HepG2 (cell line): ENCODE measurements around the gene ARMC2. TPM values are rescaled to one million over a fixed set of nuclear protein-coding genes. Genes with fewer than 3 reads are reported as not detected.

ENCODE experiments used
- ARNTL ChIP-seq: sonication (generic); formaldehyde crosslinking; IDR thresholded peaks from 2 replicates; pipeline ENCODE4 v1.4.0; 2020; ENCODE audit warnings: mild to moderate bottlenecking, missing genetic modification reagents
- ATAD3A ChIP-seq: sonication (generic); formaldehyde crosslinking; IDR thresholded peaks from 2 replicates; pipeline ENCODE4 v1.4.0; 2020; ENCODE audit warnings: missing genetic modification reagents
- ESRRA ChIP-seq: sonication (generic); formaldehyde crosslinking; IDR thresholded peaks from 2 replicates; pipeline ENCODE4 v1.5.1; 2020; ENCODE audit warnings: mild to moderate bottlenecking, low read depth, missing genetic modification reagents
- HOXD1 ChIP-seq: sonication (generic); formaldehyde crosslinking; IDR thresholded peaks from 2 replicates; pipeline ENCODE4 v1.5.0; 2020; ENCODE audit warnings: missing genetic modification reagents
- MTF2 ChIP-seq: sonication (generic); formaldehyde crosslinking; IDR thresholded peaks from 2 replicates; pipeline ENCODE4 v1.5.0; 2020; ENCODE audit warnings: missing genetic modification reagents, borderline replicate concordance
- MYNN ChIP-seq: sonication (generic); formaldehyde crosslinking; IDR thresholded peaks from 2 replicates; pipeline ENCODE4 v1.4.0; 2020; ENCODE audit warnings: mild to moderate bottlenecking, low read depth, missing genetic modification reagents
- REXO4 ChIP-seq: sonication (generic); formaldehyde crosslinking; IDR thresholded peaks from 2 replicates; pipeline ENCODE4 v1.8.0; 2022; ENCODE audit warnings: missing genetic modification reagents, mild to moderate bottlenecking, borderline replicate concordance
- RFXAP ChIP-seq: sonication (generic); formaldehyde crosslinking; IDR thresholded peaks from 2 replicates; pipeline ENCODE4 v1.4.0; 2020; ENCODE audit warnings: missing genetic modification reagents, borderline replicate concordance
- RNF2 ChIP-seq: fragments of 450-650 bp; conservative IDR thresholded peaks from 2 replicates; pipeline ENCODE4 v1.6.1; 2016; ENCODE audit warnings: low read depth
- SMAD3 ChIP-seq: sonication (generic); formaldehyde crosslinking; IDR thresholded peaks from 2 replicates; pipeline ENCODE4 v1.4.0; 2020; ENCODE audit warnings: missing genetic modification reagents
- ZBTB25 ChIP-seq: IDR thresholded peaks from 2 replicates; pipeline ENCODE4 v1.6.1; 2018; ENCODE audit warnings: missing genetic modification reagents
- ZC3H4 ChIP-seq: sonication (generic); formaldehyde crosslinking; IDR thresholded peaks from 2 replicates; pipeline ENCODE4 v1.4.0; 2020; ENCODE audit warnings: missing genetic modification reagents, borderline replicate concordance
- ZNF20 ChIP-seq: sonication (generic); formaldehyde crosslinking; IDR thresholded peaks from 2 replicates; pipeline ENCODE4 v1.4.0; 2020; ENCODE audit warnings: mild to moderate bottlenecking, moderate library complexity, missing genetic modification reagents
- ZNF224 ChIP-seq: sonication (generic); formaldehyde crosslinking; IDR thresholded peaks from 2 replicates; pipeline ENCODE4 v1.5.0; 2020; ENCODE audit warnings: mild to moderate bottlenecking, missing genetic modification reagents
- ZNF264 ChIP-seq: sonication (generic); formaldehyde crosslinking; IDR thresholded peaks from 2 replicates; pipeline ENCODE4 v1.4.0; 2020; ENCODE audit warnings: missing genetic modification reagents
- ZNF3 ChIP-seq: IDR thresholded peaks from 2 replicates; pipeline ENCODE4 v1.7.0; 2017; ENCODE audit warnings: inconsistent platforms
- ZNF446 ChIP-seq: sonication (generic); formaldehyde crosslinking; IDR thresholded peaks from 2 replicates; pipeline ENCODE4 v1.5.0; 2020; ENCODE audit warnings: mild to moderate bottlenecking, missing genetic modification reagents
- ZNF709 ChIP-seq: sonication (generic); formaldehyde crosslinking; IDR thresholded peaks from 2 replicates; pipeline ENCODE4 v1.5.0; 2020; ENCODE audit warnings: mild to moderate bottlenecking, missing genetic modification reagents
- polyA plus RNA-seq, 8 experiments: library from polyadenylated mRNA; depleted of rRNA in 3 of 8; stranded (reverse) in 7 of 8; unstranded in 1 of 8; fragments of >200 nt; fragmentation: Illumina TruSeq in 4 of 8; extraction: Trizol in 4 of 8; gene quantifications; 2 replicates each; pipeline versions ENCODE4 v1.2.1 to v1.2.3, GENCODE V29; 2011 to 2016; ENCODE audit warnings: low read depth in 4 of 8, missing spikeins in 1 of 8, mixed read lengths in 1 of 8; ENCODE audit not compliant: insufficient read depth in 1 of 8
- total RNA-seq, 5 experiments: library from RNA; depleted of rRNA; stranded (reverse); fragments of >200 nt; fragmentation: Illumina TruSeq; extraction: Trizol; gene quantifications; 2 replicates each; pipeline ENCODE4 v1.2.3, GENCODE V29; 2016; ENCODE audit warnings: low read depth in 1 of 5
- TF ChIP-seq, protein P1 (sequence below): IDR thresholded peaks from 2 replicates; pipeline ENCODE4 v1.6.1; 2016; ENCODE audit warnings: low read depth, missing genetic modification reagents, missing compliant biosample characterization
- TF ChIP-seq, protein P2 (sequence below): sonication (generic); formaldehyde crosslinking; IDR thresholded peaks from 2 replicates; pipeline ENCODE4 v1.4.0; 2020; ENCODE audit warnings: missing genetic modification reagents, borderline replicate concordance

ARMC2 gene
- total and polyA plus RNA-seq, 2 of the 13 experiments (the other 11 are each of a cell fraction or from before 2014, with no cell fraction given) = 1.4 to 3.2 TPM

DNA sequence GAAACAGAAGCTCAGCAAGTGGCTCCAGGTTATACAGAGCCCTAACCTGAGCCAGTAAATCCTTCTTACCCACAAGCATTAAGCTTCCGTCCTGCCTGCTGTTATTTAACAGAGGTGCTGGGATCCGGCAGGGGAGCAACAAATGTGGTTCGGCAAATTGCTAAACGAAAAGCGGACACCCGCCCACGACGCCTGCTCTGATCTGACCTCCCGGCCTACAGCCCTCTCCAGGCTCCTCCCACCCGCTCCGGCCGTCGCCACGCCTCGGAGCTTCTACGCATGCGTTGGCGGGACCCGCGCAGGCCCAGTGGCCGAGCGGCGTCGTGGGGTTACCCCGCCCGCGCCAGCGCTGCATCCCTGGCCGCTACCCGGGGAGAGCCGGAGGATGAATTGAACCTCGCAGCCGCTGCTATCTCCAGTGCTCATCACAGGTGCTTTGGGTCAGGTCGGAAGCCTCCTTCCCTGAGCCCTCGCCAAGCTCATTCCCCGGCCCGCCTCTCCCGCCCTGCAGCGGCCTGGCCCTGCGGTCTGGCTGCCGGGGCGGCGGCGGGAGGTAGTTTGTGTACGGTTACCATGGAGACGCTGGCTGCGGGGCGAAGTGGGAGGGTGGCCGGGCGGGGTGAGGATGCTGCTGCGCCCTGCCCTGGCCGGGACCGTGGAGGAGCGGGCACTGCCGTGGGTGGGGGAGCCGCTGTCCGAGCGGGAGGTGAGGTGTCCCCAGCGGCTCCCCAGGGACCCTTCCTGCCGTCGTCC, at the start of gene ARMC2 (continued):
- peak; percentile 85; the same call in 1 of the 2 replicates for TF ChIP-seq ZNF224
- TF ChIP-seq RNF2 = peak; percentile 58; the same call in 1 of the 2 replicates
- 0 out of 2 replicates have a peak, but pooled peaks have one; percentile 57 for TF ChIP-seq MTF2 (CRISPR knock-in tag)
- TF ChIP-seq SMAD3 = 0 out of 2 replicates have a peak, but pooled peaks have one; percentile 17
- peak; percentile 72; the same call in 1 of the 2 replicates for TF ChIP-seq ZNF264
- TF ChIP-seq ZNF20 (CRISPR knock-in tag) = no peak
- TF ChIP-seq ARNTL (CRISPR knock-in tag) = 0 out of 2 replicates have a peak, but pooled peaks have one; percentile 32
- no peak for TF ChIP-seq ZNF3
- no peak for TF ChIP-seq ATAD3A (CRISPR knock-in tag)
- TF ChIP-seq MYNN (CRISPR knock-in tag) = no peak; the same call in 1 of the 2 replicates
- TF ChIP-seq, protein P1, sequence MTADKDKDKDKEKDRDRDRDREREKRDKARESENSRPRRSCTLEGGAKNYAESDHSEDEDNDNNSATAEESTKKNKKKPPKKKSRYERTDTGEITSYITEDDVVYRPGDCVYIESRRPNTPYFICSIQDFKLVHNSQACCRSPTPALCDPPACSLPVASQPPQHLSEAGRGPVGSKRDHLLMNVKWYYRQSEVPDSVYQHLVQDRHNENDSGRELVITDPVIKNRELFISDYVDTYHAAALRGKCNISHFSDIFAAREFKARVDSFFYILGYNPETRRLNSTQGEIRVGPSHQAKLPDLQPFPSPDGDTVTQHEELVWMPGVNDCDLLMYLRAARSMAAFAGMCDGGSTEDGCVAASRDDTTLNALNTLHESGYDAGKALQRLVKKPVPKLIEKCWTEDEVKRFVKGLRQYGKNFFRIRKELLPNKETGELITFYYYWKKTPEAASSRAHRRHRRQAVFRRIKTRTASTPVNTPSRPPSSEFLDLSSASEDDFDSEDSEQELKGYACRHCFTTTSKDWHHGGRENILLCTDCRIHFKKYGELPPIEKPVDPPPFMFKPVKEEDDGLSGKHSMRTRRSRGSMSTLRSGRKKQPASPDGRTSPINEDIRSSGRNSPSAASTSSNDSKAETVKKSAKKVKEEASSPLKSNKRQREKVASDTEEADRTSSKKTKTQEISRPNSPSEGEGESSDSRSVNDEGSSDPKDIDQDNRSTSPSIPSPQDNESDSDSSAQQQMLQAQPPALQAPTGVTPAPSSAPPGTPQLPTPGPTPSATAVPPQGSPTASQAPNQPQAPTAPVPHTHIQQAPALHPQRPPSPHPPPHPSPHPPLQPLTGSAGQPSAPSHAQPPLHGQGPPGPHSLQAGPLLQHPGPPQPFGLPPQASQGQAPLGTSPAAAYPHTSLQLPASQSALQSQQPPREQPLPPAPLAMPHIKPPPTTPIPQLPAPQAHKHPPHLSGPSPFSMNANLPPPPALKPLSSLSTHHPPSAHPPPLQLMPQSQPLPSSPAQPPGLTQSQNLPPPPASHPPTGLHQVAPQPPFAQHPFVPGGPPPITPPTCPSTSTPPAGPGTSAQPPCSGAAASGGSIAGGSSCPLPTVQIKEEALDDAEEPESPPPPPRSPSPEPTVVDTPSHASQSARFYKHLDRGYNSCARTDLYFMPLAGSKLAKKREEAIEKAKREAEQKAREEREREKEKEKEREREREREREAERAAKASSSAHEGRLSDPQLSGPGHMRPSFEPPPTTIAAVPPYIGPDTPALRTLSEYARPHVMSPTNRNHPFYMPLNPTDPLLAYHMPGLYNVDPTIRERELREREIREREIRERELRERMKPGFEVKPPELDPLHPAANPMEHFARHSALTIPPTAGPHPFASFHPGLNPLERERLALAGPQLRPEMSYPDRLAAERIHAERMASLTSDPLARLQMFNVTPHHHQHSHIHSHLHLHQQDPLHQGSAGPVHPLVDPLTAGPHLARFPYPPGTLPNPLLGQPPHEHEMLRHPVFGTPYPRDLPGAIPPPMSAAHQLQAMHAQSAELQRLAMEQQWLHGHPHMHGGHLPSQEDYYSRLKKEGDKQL (CRISPR knock-in tag) = no peak
- TF ChIP-seq, protein P2, sequence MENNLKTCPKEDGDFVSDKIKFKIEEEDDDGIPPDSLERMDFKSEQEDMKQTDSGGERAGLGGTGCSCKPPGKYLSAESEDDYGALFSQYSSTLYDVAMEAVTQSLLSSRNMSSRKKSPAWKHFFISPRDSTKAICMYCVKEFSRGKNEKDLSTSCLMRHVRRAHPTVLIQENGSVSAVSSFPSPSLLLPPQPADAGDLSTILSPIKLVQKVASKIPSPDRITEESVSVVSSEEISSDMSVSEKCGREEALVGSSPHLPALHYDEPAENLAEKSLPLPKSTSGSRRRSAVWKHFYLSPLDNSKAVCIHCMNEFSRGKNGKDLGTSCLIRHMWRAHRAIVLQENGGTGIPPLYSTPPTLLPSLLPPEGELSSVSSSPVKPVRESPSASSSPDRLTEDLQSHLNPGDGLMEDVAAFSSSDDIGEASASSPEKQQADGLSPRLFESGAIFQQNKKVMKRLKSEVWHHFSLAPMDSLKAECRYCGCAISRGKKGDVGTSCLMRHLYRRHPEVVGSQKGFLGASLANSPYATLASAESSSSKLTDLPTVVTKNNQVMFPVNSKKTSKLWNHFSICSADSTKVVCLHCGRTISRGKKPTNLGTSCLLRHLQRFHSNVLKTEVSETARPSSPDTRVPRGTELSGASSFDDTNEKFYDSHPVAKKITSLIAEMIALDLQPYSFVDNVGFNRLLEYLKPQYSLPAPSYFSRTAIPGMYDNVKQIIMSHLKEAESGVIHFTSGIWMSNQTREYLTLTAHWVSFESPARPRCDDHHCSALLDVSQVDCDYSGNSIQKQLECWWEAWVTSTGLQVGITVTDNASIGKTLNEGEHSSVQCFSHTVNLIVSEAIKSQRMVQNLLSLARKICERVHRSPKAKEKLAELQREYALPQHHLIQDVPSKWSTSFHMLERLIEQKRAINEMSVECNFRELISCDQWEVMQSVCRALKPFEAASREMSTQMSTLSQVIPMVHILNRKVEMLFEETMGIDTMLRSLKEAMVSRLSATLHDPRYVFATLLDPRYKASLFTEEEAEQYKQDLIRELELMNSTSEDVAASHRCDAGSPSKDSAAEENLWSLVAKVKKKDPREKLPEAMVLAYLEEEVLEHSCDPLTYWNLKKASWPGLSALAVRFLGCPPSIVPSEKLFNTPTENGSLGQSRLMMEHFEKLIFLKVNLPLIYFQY = 0 out of 2 replicates have a peak, but pooled peaks have one; percentile 37
- TF ChIP-seq ZBTB25 (CRISPR knock-in tag) = no peak
- TF ChIP-seq HOXD1 (CRISPR knock-in tag) = no peak
- TF ChIP-seq RFXAP = peak; percentile 66; the same call in 1 of the 2 replicates
- peak; percentile 53; the same call in 1 of the 2 replicates for TF ChIP-seq ESRRA
- TF ChIP-seq REXO4 (CRISPR knock-in tag) = no peak
- TF ChIP-seq ZNF446 (CRISPR knock-in tag) = peak; percentile 70; the same call in 1 of the 2 replicates
- no peak for TF ChIP-seq ZC3H4 (CRISPR knock-in tag)
- peak; percentile 88; the same call in 1 of the 2 replicates for TF ChIP-seq ZNF709 (CRISPR knock-in tag)
